Germinal center (tissue), 1 donor: ENCODE measurements around the gene TOP1.
A peak's percentile ranks its signal among the peaks of the same experiment; 100 is the strongest.
"Not testable (repeated sequence)": the region's sequence is repeated elsewhere in the genome, so short reads cannot be mapped to it uniquely, and the experiment has no call there.

Experiments
- DNase-seq: peaks from one replicate; pipeline ENCODE4 v3.0.0; 2012; ENCODE audit warnings: mixed read lengths, low spot score

Gene TOP1

GRCh38 chr20:41095110-41095969 lies 66.7 kb downstream of the TOP1 start:
- peak; percentile 67 for DNase-seq

- no peak for DNase-seq
Measured at GRCh38 chr20:41098703-41099250, 70.2 kb downstream of the TOP1 start.

GRCh38 chr20:41100001-41100480 lies 71.4 kb downstream of the TOP1 start:
- no peak for DNase-seq

- DNase-seq = no peak
Measured at GRCh38 chr20:41101660-41102059, 73.0 kb downstream of the TOP1 start.

GRCh38 chr20:41108531-41108930 lies 79.9 kb downstream of the TOP1 start:
- no peak for DNase-seq

GRCh38 chr20:41110012-41110411 lies 81.4 kb downstream of the TOP1 start:
- DNase-seq = no peak

GRCh38 chr20:41110930-41111577 lies 82.4 kb downstream of the TOP1 start:
- DNase-seq = no peak

GRCh38 chr20:41111578-41111951 lies 82.9 kb downstream of the TOP1 start:
- DNase-seq = no peak

- no peak for DNase-seq
Measured at GRCh38 chr20:41116282-41116956, 87.8 kb downstream of the TOP1 start.

GRCh38 chr20:41118159-41118558 lies 89.5 kb downstream of the TOP1 start:
- not testable (repeated sequence) for DNase-seq

GRCh38 chr20:41118632-41119031 lies 90.0 kb downstream of the TOP1 start:
- no peak for DNase-seq

- DNase-seq = no peak
Measured at GRCh38 chr20:41119614-41120561, 91.3 kb downstream of the TOP1 start.

- no peak for DNase-seq
Measured at GRCh38 chr20:41121399-41121798, 92.8 kb downstream of the TOP1 start.

- no peak for DNase-seq
Measured at GRCh38 chr20:41123631-41124030, 95.0 kb downstream of the TOP1 start.

GRCh38 chr20:41124451-41125094 lies 96.0 kb downstream of the TOP1 start:
- no peak for DNase-seq

- DNase-seq = no peak
Measured at GRCh38 chr20:41125530-41126457, 97.2 kb downstream of the TOP1 start.

GRCh38 chr20:41126719-41127118 lies 98.1 kb downstream of the TOP1 start:
- DNase-seq = no peak

GRCh38 chr20:41128317-41128716 lies 99.7 kb downstream of the TOP1 start:
- not testable (repeated sequence) for DNase-seq

GRCh38 chr20:41131594-41132387 lies 103.2 kb downstream of the TOP1 start:
- no peak for DNase-seq
